CD4-positive, CD25-positive, alpha-beta regulatory T cell (primary cell): ENCODE data around the gene SRSF10. TPM values are rescaled to one million over a fixed set of nuclear protein-coding genes. Genes with fewer than 3 reads are reported as not detected.

Experiments used
- ATAC-seq, 2 donors: fragments of 150-1000 bp; cut with Tn5 transposase; one replicate each; pipeline ENCODE4 v1.10.0; 2021; ENCODE audit warnings: low read depth in 2 of 2, moderate number of reproducible peaks in 2 of 2, moderate library complexity in 1 of 2
- DNase-seq, 3 donors: peaks; one replicate each; pipeline versions ENCODE4 v3.0.0 to v3.0.0-alpha.2; 2012 to 2022; ENCODE audit warnings: mixed read lengths in 1 of 3
- H3K27ac ChIP-seq: one replicate; pipeline ENCODE4 v1.7.0; 2013; ENCODE audit warnings: mild to moderate bottlenecking, low read length; ENCODE audit not compliant: insufficient read depth, poor library complexity, severe bottlenecking
- H3K27me3 ChIP-seq: one replicate; pipeline ENCODE4 v1.7.0; 2013; ENCODE audit warnings: low read length; ENCODE audit not compliant: control insufficient read depth, insufficient read depth
- H3K36me3 ChIP-seq: one replicate; pipeline ENCODE4 v1.7.0; 2013; ENCODE audit warnings: mild to moderate bottlenecking, low read length, moderate library complexity; ENCODE audit not compliant: control insufficient read depth, insufficient read depth
- H3K4me1 ChIP-seq: 2 replicates; pipeline ENCODE4 v1.7.0; 2013; ENCODE audit warnings: mild to moderate bottlenecking, low read length; ENCODE audit not compliant: insufficient read depth, control insufficient read depth, poor library complexity, severe bottlenecking
- H3K4me3 ChIP-seq: one replicate; pipeline ENCODE4 v1.7.0; 2013; ENCODE audit warnings: low read depth, mild to moderate bottlenecking, low read length, moderate library complexity
- H3K9me3 ChIP-seq, 2 experiments: 1 replicate in 1 of 2; 2 replicates in 1 of 2; pipeline ENCODE4 v1.7.0; 2013; ENCODE audit warnings: low read length in 2 of 2, mild to moderate bottlenecking in 1 of 2, moderate library complexity in 1 of 2; ENCODE audit not compliant: control insufficient read depth in 2 of 2
- H3K27ac Mint-ChIP-seq, 3 donors: one replicate each; pipeline ENCODE4 v1.8.0; 2020 to 2022; ENCODE audit warnings: mild to moderate bottlenecking in 3 of 3, mixed read lengths in 3 of 3, moderate library complexity in 2 of 3
- H3K27me3 Mint-ChIP-seq: one replicate; pipeline ENCODE4 v1.8.0; 2022; ENCODE audit warnings: mild to moderate bottlenecking, mixed read lengths
- H3K36me3 Mint-ChIP-seq: one replicate; pipeline ENCODE4 v1.8.0; 2020; ENCODE audit warnings: mixed read lengths
- H3K4me1 Mint-ChIP-seq, 4 donors: one replicate each; pipeline ENCODE4 v1.8.0; 2020 to 2022; ENCODE audit warnings: mixed read lengths in 4 of 4, mild to moderate bottlenecking in 1 of 4
- H3K4me3 Mint-ChIP-seq, 4 donors: one replicate each; pipeline ENCODE4 v1.8.0; 2020 to 2022; ENCODE audit warnings: mild to moderate bottlenecking in 4 of 4, mixed read lengths in 4 of 4, moderate library complexity in 3 of 4
- H3K9me3 Mint-ChIP-seq, 7 donors: one replicate each; pipeline ENCODE4 v1.8.0; 2020 to 2022; ENCODE audit warnings: mixed read lengths in 7 of 7, mild to moderate bottlenecking in 3 of 7, moderate library complexity in 2 of 7
- polyA plus RNA-seq, 4 donors: library from polyadenylated mRNA; unstranded; fragments of 300-500 nt; fragmentation: Illumina TruSeq; gene quantifications; one replicate each; pipeline ENCODE4 v1.2.3, GENCODE V29; 2021
- total RNA-seq: library from RNA; stranded (reverse); gene quantifications from one replicate; pipeline ENCODE4 v1.2.3, GENCODE V29; 2022

The SRSF10 gene
- total and polyA plus RNA-seq, 5 donors from 2014 or later: 127 to 220 (median 150) TPM

DNA sequence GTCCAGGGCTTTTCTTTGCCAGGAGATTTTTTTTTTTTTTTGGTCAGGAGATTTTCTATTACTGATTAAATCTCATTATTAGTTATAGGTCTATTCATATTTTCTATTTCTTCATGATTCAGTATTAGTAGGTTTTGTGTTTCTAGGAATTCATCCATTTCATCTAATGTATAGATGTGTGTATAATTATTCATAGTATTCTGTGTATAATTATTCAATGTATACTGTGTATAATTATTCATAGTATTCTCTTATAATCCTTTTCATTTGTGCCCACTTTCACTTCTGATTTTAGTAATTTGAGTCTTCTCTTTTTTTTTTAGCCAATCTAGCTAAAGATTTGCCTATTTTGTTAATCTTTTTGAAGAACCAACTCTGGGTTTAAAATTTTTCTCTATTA lies 32.8 kb downstream of the SRSF10 start:
- H3K36me3 Mint-ChIP-seq: peaks cover 5% of the 10 kb centered on the region
- no peak for DNase-seq
- Histone ChIP-seq H3K36me3 (no peaks in the 10 kb centered on the region), H3K4me3 (no peak overlapping the region), H3K27ac (no peak overlapping the region), H3K4me1 (no peaks in the 10 kb centered on the region), H3K27me3 (peaks cover 7% of the 10 kb centered on the region), H3K9me3 (peaks cover 10 to 11% of the 10 kb centered on the region in 2 experiments)
- no peaks in the 10 kb centered on the region for H3K4me1 Mint-ChIP-seq
- no peak overlapping the region for H3K27ac Mint-ChIP-seq
- no peak overlapping the region for H3K4me3 Mint-ChIP-seq
- no peak for ATAC-seq
- H3K9me3 Mint-ChIP-seq: peaks cover 2 to 11% (median 6%) of the 10 kb centered on the region in 7 donors
- peaks cover 25% of the 10 kb centered on the region for H3K27me3 Mint-ChIP-seq

DNA sequence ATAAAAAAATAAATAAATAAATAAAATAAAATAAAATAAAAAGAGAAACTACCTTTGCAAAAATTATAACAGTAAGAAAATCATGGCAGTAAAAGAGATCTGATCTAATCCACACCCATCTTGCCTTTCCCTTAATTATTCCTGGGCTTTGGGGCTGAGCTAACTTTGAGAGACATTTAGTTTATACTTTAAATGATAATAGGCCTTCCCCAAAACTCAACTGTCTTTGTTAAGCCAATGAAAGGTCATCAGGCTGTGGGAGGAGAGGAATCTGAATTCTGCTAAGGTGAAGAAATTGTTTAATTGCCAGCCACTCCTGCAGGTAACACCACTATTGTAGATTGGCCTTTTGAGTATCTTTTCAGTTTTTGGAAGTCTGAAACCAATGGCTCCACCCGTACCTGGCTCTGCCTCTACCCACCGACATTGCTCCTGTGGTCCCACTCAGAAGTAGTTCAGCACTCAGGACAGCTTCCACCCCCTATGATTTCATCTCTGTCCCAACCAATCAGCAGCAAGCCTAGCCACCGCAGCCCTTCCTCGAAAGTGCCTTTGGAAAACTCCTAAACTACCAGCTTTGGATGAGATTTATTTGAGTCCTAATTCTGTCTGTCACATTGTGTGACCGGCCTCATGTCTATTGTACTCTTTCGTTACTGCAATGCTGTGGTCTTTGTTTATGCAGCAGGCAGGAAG lies 43.5 kb downstream of the SRSF10 start:
- H3K27me3 Mint-ChIP-seq: peaks cover 11% of the 10 kb centered on the region
- ATAC-seq (no peak), DNase-seq (no peak)
- H3K4me1 Mint-ChIP-seq: no peaks in the 10 kb centered on the region
- H3K9me3 Mint-ChIP-seq: no peaks in the 10 kb centered on the region
- Histone ChIP-seq H3K27ac (no peak overlapping the region), H3K9me3 (no peaks in the 10 kb centered on the region), H3K4me3 (no peak overlapping the region), H3K4me1 (no peaks in the 10 kb centered on the region), H3K27me3 (no peaks in the 10 kb centered on the region), H3K36me3 (no peaks in the 10 kb centered on the region)
- H3K36me3 Mint-ChIP-seq: no peaks in the 10 kb centered on the region
- H3K4me3 Mint-ChIP-seq: no peak overlapping the region
- peak overlapping the region in 1 of 3 donors; percentile 20 for H3K27ac Mint-ChIP-seq

DNA sequence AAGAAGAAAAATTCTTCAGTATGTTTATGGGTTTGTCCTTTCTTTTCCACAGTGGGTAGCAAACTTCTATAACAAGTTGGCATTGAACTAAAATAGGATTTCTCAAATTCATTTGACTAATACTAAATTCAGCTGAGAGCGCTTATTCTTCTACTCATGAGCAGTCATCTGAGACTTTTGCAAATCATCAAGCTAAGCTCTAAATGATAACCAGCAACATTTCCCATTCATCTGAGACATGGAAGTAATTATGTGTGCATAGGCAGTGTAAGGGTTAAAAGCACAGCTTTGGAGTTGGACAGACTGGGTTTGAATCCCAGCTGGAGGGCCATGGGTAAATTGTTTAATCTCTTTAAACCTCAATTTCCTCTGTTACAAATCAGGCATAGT lies 48.6 kb downstream of the SRSF10 start:
- H3K27ac Mint-ChIP-seq: no peak overlapping the region
- Histone ChIP-seq H3K9me3 (no peaks in the 10 kb centered on the region), H3K36me3 (no peaks in the 10 kb centered on the region), H3K27ac (no peak overlapping the region), H3K4me3 (no peak overlapping the region), H3K4me1 (no peaks in the 10 kb centered on the region), H3K27me3 (peaks cover 4% of the 10 kb centered on the region)
- peaks cover 17% of the 10 kb centered on the region for H3K27me3 Mint-ChIP-seq
- H3K4me1 Mint-ChIP-seq: peaks cover 0 to 2% (median 0%) of the 10 kb centered on the region in 4 donors
- H3K9me3 Mint-ChIP-seq: peaks cover 0 to 4% (median 0%) of the 10 kb centered on the region in 7 donors
- no peaks in the 10 kb centered on the region for H3K36me3 Mint-ChIP-seq
- no peak overlapping the region for H3K4me3 Mint-ChIP-seq
- DNase-seq (no peak), ATAC-seq (no peak)

GRCh38 chr1:23930861-23931490 lies 49.2 kb downstream of the SRSF10 start:
- H3K27ac ChIP-seq: no peak overlapping the region
- H3K4me3 ChIP-seq: no peak overlapping the region
- ATAC-seq: no peak

GRCh38 chr1:23930270-23930669 lies 49.9 kb downstream of the SRSF10 start:
- H3K27me3 ChIP-seq: peaks cover 4% of the 10 kb centered on the region
- Mint-ChIP-seq H3K4me1 (peaks cover 0 to 2% (median 0%) of the 10 kb centered on the region in 4 donors), H3K36me3 (no peaks in the 10 kb centered on the region), H3K27ac (no peak overlapping the region), H3K4me3 (no peak overlapping the region), H3K27me3 (peaks cover 17% of the 10 kb centered on the region), H3K9me3 (peaks cover 0 to 4% (median 0%) of the 10 kb centered on the region in 7 donors)
- H3K36me3 ChIP-seq: no peaks in the 10 kb centered on the region
- no peaks in the 10 kb centered on the region for H3K9me3 ChIP-seq
- no peaks in the 10 kb centered on the region for H3K4me1 ChIP-seq
- no peak for ATAC-seq
- DNase-seq: no peak
- H3K4me3 ChIP-seq: no peak overlapping the region
- no peak overlapping the region for H3K27ac ChIP-seq

More at GRCh38 chr1:23930861-23931490, 49.2 kb downstream of the SRSF10 start:
- Mint-ChIP-seq H3K27me3 (peaks cover 17% of the 10 kb centered on the region), H3K9me3 (peaks cover 0 to 4% (median 0%) of the 10 kb centered on the region in 7 donors), H3K4me1 (peaks cover 0 to 2% (median 0%) of the 10 kb centered on the region in 4 donors), H3K4me3 (no peak overlapping the region), H3K36me3 (no peaks in the 10 kb centered on the region), H3K27ac (no peak overlapping the region)
- Histone ChIP-seq H3K9me3 (no peaks in the 10 kb centered on the region), H3K36me3 (no peaks in the 10 kb centered on the region), H3K27me3 (peaks cover 4% of the 10 kb centered on the region), H3K4me1 (no peaks in the 10 kb centered on the region)
- no peak for DNase-seq

DNA sequence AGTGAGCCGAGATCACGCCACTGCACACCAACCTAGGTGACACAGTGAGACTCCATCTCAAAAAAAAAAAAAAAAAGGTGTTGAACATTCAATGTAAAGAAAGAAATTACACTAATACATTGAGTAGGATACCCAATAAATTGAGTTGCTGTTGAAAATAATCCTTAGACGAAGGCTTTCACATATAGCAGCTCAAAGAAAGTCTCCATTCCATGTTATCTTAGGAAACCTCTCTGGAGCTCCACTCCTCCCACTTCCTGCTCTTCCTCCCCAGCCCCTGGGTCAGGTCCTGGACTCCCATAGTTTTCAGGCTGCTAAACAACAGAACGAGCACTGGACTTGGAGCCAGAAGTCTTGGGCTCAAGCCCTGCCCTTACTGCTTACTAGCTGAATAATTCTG lies 51.3 kb downstream of the SRSF10 start:
- Histone ChIP-seq H3K4me1 (no peaks in the 10 kb centered on the region), H3K27me3 (peaks cover 4% of the 10 kb centered on the region), H3K9me3 (no peaks in the 10 kb centered on the region), H3K36me3 (no peaks in the 10 kb centered on the region), H3K27ac (no peak overlapping the region), H3K4me3 (no peak overlapping the region)
- Mint-ChIP-seq H3K9me3 (peaks cover 0 to 4% (median 0%) of the 10 kb centered on the region in 7 donors), H3K27me3 (peaks cover 17% of the 10 kb centered on the region), H3K36me3 (no peaks in the 10 kb centered on the region), H3K27ac (no peak overlapping the region), H3K4me1 (peaks cover 0 to 2% (median 0%) of the 10 kb centered on the region in 4 donors), H3K4me3 (no peak overlapping the region)
- no peak for ATAC-seq
- DNase-seq: no peak

DNA sequence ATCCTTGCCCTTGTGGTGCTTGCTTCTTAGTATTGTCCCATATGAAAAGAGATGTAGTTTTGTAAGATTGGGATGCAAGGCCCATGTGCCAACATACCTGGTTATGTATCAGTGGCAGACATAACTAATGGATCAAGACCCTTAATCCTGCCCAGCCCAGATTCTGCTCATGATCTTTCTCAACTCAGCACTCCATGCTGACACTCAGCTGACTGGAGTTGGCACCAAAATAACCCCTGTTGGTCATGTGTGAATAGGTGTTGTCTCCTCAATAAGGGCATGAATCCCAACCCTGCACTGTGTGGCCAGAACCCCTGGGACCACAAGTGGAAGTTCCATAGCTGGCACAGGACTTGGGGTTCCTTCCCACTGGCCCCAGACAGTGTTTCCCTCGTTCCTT lies 53.0 kb downstream of the SRSF10 start:
- H3K27me3 Mint-ChIP-seq: peaks cover 17% of the 10 kb centered on the region
- no peaks in the 10 kb centered on the region for H3K36me3 ChIP-seq
- DNase-seq: no peak
- no peak overlapping the region for H3K27ac ChIP-seq
- no peaks in the 10 kb centered on the region for H3K4me1 ChIP-seq
- no peaks in the 10 kb centered on the region for H3K9me3 ChIP-seq
- ATAC-seq: no peak
- H3K27me3 ChIP-seq: peaks cover 4% of the 10 kb centered on the region
- H3K9me3 Mint-ChIP-seq: peaks cover 0 to 4% (median 0%) of the 10 kb centered on the region in 7 donors
- no peak overlapping the region for H3K4me3 ChIP-seq
- H3K27ac Mint-ChIP-seq: no peak overlapping the region
- no peaks in the 10 kb centered on the region for H3K36me3 Mint-ChIP-seq
- H3K4me3 Mint-ChIP-seq: no peak overlapping the region
- peaks cover 0 to 2% (median 0%) of the 10 kb centered on the region in 4 donors for H3K4me1 Mint-ChIP-seq
